ENCODE data around the gene SENP2. TPM values are rescaled to one million over a fixed set of nuclear protein-coding genes. Genes with fewer than 3 reads are reported as not detected.

The SENP2 gene
- total RNA-seq = 28.2 and 36.8 TPM in 2 replicates

GRCh38 chr3:185585859-185586685 is at the start of gene SENP2:
SENP2 (plus strand) TSS chr3:185586295; CDS start chr3:185586414, 119 bp downstream.

DNA sequence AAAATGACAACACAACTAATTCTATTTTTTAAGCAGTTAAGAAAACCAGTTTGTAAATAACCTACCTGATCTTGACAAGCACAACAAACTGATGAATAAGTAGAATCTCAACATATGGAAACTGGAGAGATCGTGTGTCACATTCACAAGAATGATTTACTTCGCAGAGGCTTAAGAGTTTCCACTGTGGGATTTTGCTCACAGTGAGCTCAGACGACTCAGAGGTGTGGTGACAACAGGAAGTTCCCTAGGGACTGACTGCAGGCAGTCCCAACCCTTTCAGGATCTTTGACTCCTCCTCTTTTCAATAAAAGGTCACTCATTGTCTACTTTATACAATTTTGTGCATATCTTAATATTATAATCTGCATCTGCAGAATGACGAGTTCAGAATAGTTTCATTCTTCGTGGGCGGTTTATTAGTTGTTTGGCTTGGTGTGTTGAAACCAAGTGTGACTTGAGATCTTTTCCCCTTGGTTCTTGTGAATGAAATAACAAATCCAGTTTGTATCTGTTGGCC is 33.7 kb upstream of the SENP2 start, which contains the start of gene LIPH:
Gene LIPH, minus strand, starts transcription at position 231 of the 520 bp plus-strand sequence. Its CDS starts 117 bp downstream, at position 114.

Other genes with a start within 250 kb of the SENP2 start
- 15.5 and 17.1 TPM in 2 replicates for gene MAP3K13, start 223.2 kb upstream of the SENP2 start, total RNA-seq
- 13.6 and 15.2 TPM in 2 replicates for gene TMEM41A, start 87.3 kb upstream of the SENP2 start, total RNA-seq
- 0.43 and 1.4 TPM in 2 replicates for gene LIPH, start 33.7 kb upstream of the SENP2 start, total RNA-seq
- 29.5 and 39.6 TPM in 2 replicates for gene IGF2BP2, start 238.7 kb downstream of the SENP2 start, total RNA-seq